ENCODE data around the gene INPP4B.

Gene INPP4B

GRCh38 chr4:142040043-142040442 is 806.1 kb downstream of the INPP4B start:
- no peak for DNase-seq

DNA sequence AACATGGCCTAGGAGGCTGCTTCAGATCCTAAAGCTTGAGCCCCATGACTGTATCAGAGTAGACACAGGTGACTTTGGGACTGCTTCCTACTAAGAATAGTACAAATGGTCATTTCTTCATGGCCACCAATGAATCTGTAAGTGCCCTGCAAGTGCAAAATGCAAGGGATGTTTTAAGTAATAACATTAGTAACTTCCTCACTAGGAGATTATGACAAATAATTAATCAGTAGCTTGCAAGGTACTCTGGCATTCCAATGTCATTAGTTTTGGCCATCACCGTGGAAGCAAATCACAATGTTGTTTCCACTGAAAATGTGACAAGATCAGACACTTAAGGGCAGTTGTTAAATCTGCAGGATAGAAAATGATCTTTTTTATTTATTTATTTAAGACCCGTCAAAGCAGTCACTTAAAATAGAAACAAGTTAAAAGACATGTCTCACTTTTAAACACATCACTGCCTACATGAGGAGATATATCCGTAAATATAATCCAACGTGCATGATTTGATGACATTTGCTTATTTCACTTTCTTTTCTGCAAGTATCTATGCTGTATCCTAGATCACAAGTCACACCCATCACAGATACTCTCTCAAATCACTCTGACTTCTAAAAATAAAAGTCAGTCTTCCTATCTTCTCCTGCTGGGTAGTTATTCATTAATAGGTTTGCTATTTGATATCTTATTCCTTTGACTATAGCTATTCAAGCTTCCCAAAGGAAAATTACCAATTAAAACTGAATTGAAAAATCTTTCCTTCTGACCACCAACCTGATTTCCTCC is 809.1 kb downstream of the INPP4B start:
- no peak for DNase-seq

DNA sequence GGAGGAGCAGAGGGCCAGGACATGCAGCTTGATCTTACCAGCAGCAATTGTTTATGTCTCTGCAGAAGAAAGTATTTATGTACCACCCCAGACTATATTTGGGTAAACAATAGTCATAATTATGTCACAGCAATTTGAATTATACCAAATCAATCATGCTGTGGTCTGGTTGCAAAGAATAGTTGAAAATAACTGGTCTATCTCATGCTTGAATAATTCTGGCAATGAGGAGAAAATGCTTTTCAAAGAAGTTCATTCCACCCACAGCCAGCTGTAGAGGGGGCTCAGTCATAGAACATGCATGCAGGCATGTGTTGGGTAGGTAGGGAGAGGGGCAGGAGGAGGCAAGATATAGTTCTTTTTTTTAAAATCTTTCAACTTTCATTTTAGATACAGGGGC is 810.5 kb downstream of the INPP4B start:
- DNase-seq, result no peak

DNA sequence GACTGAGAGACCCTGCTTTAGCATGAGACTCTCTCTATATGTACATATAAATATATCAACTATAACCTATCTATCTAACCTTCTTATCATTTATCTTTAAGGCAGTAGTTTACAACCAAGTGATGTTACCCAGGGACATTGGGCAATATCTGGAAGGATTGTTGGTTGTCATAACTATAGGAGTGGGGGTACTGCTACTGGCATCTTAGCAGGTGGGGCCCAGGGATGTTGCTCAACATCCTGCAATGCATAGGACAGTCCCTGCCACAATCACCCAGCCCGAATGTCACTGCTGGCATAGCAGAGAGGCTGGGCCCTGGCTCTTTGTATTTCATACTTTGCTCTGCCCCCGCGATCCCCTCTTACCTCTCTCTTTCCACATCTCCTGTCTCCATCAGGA is 812.0 kb downstream of the INPP4B start:
- DNase-seq, result no peak

GRCh38 chr4:142030010-142030409 is 816.1 kb downstream of the INPP4B start:
- DNase-seq, result no peak

- no peak for DNase-seq
Measured at GRCh38 chr4:142021761-142022160, 824.3 kb downstream of the INPP4B start.

DNA sequence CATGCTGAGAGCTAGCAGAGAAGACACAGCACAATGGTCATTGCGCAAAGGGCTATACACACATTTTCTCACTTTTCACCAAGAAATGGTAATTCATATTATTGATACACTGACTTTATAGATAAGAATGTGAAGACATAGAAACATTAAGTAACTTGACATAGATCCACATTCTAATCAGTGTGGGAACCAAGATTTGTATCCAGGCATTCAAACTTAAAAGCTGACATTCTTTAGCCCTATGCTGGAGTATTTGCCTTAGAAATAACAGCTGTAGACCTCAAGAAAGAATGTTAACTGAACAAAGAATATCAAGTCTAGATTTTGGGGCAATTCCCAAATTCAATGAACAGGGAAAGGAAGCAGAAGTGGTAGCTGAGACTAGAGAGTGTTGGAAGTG is 824.9 kb downstream of the INPP4B start:
- no peak for DNase-seq

- DNase-seq, result no peak
Measured at GRCh38 chr4:142016031-142016430, 830.1 kb downstream of the INPP4B start.

DNA sequence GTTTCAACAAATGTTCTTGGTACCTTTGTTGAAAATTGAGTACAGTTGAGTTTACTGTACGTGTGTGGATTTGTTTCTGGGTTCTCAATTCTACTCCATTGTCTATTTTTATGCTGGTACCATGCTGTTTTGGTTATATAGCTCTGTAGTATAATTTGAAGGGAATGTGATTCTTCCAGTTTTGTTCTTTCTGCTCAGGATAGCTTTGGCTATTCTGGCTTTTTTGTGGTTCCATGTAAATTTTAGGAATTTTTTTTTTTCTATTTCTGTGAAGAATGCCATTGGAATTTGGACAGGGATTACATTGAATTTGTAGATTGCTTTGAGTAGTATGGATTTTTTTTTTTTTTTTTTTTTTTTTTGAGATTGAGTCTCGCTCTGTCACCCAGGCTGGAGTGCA is 836.4 kb downstream of the INPP4B start:
- DNase-seq, result no peak

DNA sequence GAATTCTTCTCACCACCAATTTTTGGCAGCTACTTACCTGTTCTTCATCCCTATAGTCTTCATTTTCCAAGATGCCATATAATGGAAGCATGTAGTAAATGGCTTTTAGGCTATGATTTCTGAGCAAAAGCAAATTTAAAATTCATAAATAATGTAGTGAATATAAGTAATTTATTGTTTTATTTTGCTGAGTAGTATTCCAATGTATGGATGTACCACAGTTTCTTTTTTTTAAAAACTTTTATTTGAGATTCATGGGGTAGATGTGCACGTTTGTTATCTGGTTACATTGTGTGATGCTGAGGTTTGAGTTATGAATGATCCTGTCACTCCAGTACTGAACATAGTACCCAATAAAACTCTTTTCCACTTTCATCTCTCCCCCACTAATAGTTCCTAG is 840.6 kb downstream of the INPP4B start:
- no peak for DNase-seq

DNA sequence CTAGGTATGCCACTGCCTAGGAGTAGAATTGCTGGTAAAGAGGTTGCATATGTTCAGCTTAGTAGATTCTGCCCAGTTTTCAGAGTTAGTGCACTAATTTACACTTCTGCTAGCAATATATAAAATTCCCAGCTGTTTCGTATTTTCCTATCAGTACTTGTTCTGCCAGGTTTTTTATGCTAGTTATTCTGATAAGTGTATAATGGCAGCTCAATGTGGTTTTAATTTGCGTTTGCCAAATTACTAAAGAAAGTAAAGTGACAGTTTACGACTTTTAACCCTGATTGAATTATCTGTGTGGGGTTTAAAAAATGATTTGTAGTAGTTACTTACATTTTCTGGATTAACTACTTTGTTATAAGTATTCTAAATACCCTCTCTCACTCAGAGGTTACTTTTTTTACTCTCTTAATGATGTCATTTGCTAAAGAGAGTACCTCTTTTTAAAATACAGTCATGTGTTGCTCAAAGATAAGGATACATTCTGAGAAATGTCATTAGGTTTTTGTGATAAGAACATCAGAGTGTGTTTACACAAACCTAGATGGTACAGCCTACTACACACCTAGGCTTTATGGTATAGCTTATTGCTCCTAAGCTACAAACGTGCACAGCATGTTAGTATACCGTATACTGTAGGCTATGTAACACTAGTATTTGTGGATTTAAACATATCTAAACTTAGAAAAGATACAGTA is 846.5 kb downstream of the INPP4B start:
- DNase-seq, result no peak

DNA sequence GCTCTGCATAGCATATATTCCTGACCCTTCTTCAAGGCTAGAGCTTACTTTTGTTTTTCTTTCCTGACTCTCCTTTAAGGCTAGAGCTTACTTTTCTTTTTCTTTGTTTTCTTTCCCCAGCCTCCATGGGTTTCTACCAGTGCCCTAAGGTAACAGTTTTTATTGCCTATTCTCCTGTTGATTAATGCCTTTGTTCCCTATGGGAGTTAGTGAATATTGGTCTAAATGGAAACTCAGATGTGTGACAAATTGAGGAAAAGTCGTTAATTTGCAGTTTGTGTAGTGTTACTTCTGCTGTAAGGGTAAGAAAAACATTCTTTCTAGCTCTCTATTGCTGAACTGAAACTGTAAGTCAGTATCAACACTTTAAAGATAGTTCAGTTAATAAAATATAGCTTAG is 851.0 kb downstream of the INPP4B start:
- no peak for DNase-seq

DNA sequence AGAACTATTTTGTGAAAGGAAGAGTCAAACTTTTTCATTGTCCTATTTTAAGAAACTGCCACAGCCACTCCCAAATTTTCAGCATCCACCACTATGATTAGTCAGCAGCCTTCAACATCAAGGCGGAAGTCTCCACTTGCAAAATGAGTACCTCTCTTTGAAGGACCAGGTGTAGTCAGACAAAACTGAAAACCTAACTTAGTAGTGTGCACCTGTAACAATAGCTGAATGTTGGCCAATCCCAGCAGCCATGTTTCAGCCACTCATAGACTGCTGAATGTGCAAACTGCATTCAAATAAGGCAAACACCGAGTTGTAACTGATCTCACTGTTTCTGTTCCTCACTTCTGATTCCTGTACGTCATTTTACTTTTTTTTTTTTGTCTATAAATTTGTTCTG is 868.7 kb downstream of the INPP4B start:
- no peak for DNase-seq

All from CD4-positive, alpha-beta T cell treated with Interleukin-6 for 4 hours (primary cell).